Measurements from ENCODE around the gene CRIP1.

Gene CRIP1

DNA sequence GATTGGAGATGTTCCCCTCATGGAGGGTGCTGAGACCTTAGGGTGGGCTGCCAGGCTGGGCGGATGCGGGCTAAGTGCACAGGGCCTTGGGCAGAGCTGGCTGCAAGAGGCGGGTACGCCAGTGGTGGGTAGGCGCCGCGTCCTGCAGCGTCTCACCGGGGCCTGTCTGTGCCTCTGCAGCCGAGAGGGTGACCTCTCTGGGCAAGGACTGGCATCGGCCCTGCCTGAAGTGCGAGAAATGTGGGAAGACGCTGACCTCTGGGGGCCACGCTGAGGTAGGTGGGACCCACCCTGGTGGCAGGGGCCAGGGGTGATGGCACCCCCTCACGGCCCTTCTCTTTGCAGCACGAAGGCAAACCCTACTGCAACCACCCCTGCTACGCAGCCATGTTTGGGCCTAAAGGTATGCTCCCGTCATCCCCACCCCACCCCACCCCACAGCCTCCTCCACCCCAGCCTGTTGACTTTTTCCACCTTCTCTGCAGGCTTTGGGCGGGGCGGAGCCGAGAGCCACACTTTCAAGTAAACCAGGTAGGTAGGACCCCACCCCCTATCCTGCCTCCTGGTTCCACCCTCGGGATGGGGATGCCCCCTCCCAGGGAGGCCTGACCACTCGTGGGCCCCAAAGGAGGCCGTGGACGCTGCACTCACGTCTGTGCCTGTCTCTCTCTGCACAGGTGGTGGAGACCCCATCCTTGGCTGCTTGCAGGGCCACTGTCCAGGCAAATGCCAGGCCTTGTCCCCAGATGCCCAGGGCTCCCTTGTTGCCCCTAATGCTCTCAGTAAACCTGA lies 1.5 kb downstream of the CRIP1 start:
- no peak overlapping the region for H2BK5ac ChIP-seq (ENCODE audit: low read depth, low read length, poor library complexity, severe bottlenecking)
- H3K4me2 ChIP-seq (ENCODE audit: low read length, poor library complexity, severe bottlenecking) = no peak overlapping the region
- H3K23ac ChIP-seq (ENCODE audit: low read length in 2 of 2) = no peak overlapping the region
- peaks cover 14 to 36% of the 10 kb centered on the region in 2 experiments for H3K27me3 ChIP-seq (ENCODE audit: control insufficient read depth in 1 of 2, insufficient read depth in 1 of 2, low read length in 2 of 2)
- H2AFZ ChIP-seq (ENCODE audit: low read depth, low read length) = no peak overlapping the region
- H4K8ac ChIP-seq (ENCODE audit: low read length) = no peak overlapping the region
- H2BK120ac ChIP-seq (ENCODE audit: low read depth, low read length) = no peak overlapping the region
- no peaks in the 10 kb centered on the region for H3K9me3 ChIP-seq (ENCODE audit: control insufficient read depth, low read length)
- H2BK15ac ChIP-seq (ENCODE audit: low read depth, poor library complexity, severe bottlenecking) = no peak overlapping the region
- 94% methylated on average over 26 of the region's 26 CpGs for WGBS
- peaks cover 1% of the 10 kb centered on the region for H3K79me1 ChIP-seq (replicated peaks; ENCODE audit: low read length, poor library complexity, severe bottlenecking)
- no peak overlapping the region for H2AK5ac ChIP-seq (ENCODE audit: low read length, severe bottlenecking)
- H3K4ac ChIP-seq (ENCODE audit: low read depth in 1 of 2, low read length in 2 of 2) = no peak overlapping the region
- no peak overlapping the region for H3K14ac ChIP-seq (ENCODE audit: low read length in 2 of 2)
- no peak overlapping the region for H3K4me3 ChIP-seq (ENCODE audit: insufficient read depth in 1 of 2, low read depth in 1 of 2, low read length in 2 of 2)
- peaks cover 0 to 9% of the 10 kb centered on the region in 2 experiments for H3K36me3 ChIP-seq (ENCODE audit: control insufficient read depth in 1 of 2, insufficient read depth in 2 of 2, low read depth in 1 of 2, low read length in 2 of 2)
- no peak for DNase-seq
- no peak overlapping the region for H3K9ac ChIP-seq (ENCODE audit: low read length)
- no peak overlapping the region for H3K27ac ChIP-seq (ENCODE audit: low read length, poor library complexity, severe bottlenecking)
- peak overlapping the region; percentile 11 for H4K91ac ChIP-seq (ENCODE audit: low read length)
- no peak overlapping the region for H3K18ac ChIP-seq (ENCODE audit: low read depth in 1 of 2, low read length in 2 of 2)
- H3K4me1 ChIP-seq (ENCODE audit: control insufficient read depth, insufficient read depth, low read depth, low read length) = peaks cover 37% of the 10 kb centered on the region
- H2BK12ac ChIP-seq (ENCODE audit: low read length in 2 of 2) = no peak overlapping the region

GRCh38 chr14:105488781-105489541 lies 2.3 kb downstream of the CRIP1 start:
- WGBS = 87% methylated on average over 18 of the region's 20 CpGs
- H3K23ac ChIP-seq (ENCODE audit: low read length in 2 of 2) = no peak overlapping the region
- no peak overlapping the region for H3K18ac ChIP-seq (ENCODE audit: low read depth in 1 of 2, low read length in 2 of 2)
- H3K36me3 ChIP-seq (ENCODE audit: control insufficient read depth in 1 of 2, insufficient read depth in 2 of 2, low read depth in 1 of 2, low read length in 2 of 2) = peaks cover 0 to 9% of the 10 kb centered on the region in 2 experiments
- H4K91ac ChIP-seq (ENCODE audit: low read length) = no peak overlapping the region
- peak overlapping the region; percentile 32 for H3K9ac ChIP-seq (ENCODE audit: low read length)
- no peaks in the 10 kb centered on the region for H3K9me3 ChIP-seq (ENCODE audit: control insufficient read depth, low read length)
- DNase-seq = no peak
- peak overlapping the region in 1 of 2 experiments; percentile 81 for H3K4me3 ChIP-seq (ENCODE audit: insufficient read depth in 1 of 2, low read depth in 1 of 2, low read length in 2 of 2)
- peak overlapping the region; percentile 41 for H2AK5ac ChIP-seq (ENCODE audit: low read length, severe bottlenecking)
- no peak overlapping the region for H3K4ac ChIP-seq (ENCODE audit: low read depth in 1 of 2, low read length in 2 of 2)
- no peak overlapping the region for H3K14ac ChIP-seq (ENCODE audit: low read length in 2 of 2)
- H2BK15ac ChIP-seq (ENCODE audit: low read depth, poor library complexity, severe bottlenecking) = peak overlapping the region; percentile 36
- peak overlapping the region; percentile 8 for H4K8ac ChIP-seq (ENCODE audit: low read length)
- H3K4me1 ChIP-seq (ENCODE audit: control insufficient read depth, insufficient read depth, low read depth, low read length) = peaks cover 34% of the 10 kb centered on the region
- H3K79me1 ChIP-seq (replicated peaks; ENCODE audit: low read length, poor library complexity, severe bottlenecking) = peaks cover 1% of the 10 kb centered on the region
- no peak overlapping the region for H2BK12ac ChIP-seq (ENCODE audit: low read length in 2 of 2)
- no peak overlapping the region for H2BK5ac ChIP-seq (ENCODE audit: low read depth, low read length, poor library complexity, severe bottlenecking)
- H2BK120ac ChIP-seq (ENCODE audit: low read depth, low read length) = no peak overlapping the region
- H2AFZ ChIP-seq (ENCODE audit: low read depth, low read length) = no peak overlapping the region
- no peak overlapping the region for H3K27ac ChIP-seq (ENCODE audit: low read length, poor library complexity, severe bottlenecking)
- peaks cover 14 to 36% of the 10 kb centered on the region in 2 experiments for H3K27me3 ChIP-seq (ENCODE audit: control insufficient read depth in 1 of 2, insufficient read depth in 1 of 2, low read length in 2 of 2)
- H3K4me2 ChIP-seq (ENCODE audit: low read length, poor library complexity, severe bottlenecking) = no peak overlapping the region

DNA sequence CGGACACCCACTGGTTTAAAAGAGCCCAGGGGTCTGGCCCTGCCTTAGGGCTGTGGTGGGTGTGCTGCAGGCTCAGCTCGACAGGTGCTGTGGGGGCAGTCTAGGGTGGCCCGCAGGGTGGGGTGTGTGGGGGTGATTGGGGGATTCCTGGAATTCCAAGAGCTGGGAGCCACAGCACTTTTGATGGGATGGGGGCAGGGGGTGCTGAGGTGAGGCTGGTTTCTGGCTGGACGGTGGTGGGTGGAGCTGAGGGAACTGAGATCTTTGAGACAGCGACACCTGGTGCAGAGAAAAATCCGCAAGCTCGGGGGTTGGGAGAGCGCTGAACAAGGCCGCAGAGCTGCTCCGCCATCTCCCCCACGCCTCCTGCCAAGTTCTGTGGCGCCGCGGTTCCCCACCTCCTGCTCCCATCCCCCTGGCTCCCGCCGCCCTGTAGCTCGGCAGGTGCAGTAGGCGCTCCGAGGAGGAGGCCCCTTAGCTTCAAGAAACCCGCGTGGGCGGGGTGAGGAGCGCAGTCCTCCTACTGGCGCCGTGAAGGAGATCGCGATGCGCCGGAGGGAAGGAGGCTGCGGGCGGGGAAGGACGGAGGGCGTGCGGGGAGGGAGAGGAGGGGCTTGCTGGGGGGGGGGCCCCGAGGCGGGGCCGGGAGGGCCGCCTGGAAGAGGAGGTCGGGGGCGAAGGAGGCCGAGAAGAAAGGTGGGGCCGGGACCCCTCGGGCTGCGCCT lies 3.0 kb downstream of the CRIP1 start:
- Histone ChIP-seq H3K9ac (ENCODE audit: low read length) (peak overlapping the region; percentile 92), H3K9me3 (ENCODE audit: control insufficient read depth, low read length) (no peaks in the 10 kb centered on the region), H3K36me3 (ENCODE audit: control insufficient read depth in 1 of 2, insufficient read depth in 2 of 2, low read depth in 1 of 2, low read length in 2 of 2) (peaks cover 0 to 9% of the 10 kb centered on the region in 2 experiments), H3K79me1 (replicated peaks; ENCODE audit: low read length, poor library complexity, severe bottlenecking) (peaks cover 1% of the 10 kb centered on the region), H3K4me3 (ENCODE audit: insufficient read depth in 1 of 2, low read depth in 1 of 2, low read length in 2 of 2) (peak overlapping the region; percentile 60 to 81), H2BK5ac (ENCODE audit: low read depth, low read length, poor library complexity, severe bottlenecking) (no peak overlapping the region), H2BK15ac (ENCODE audit: low read depth, poor library complexity, severe bottlenecking) (no peak overlapping the region), H2BK12ac (ENCODE audit: low read length in 2 of 2) (peak overlapping the region in 1 of 2 experiments; percentile 55), H3K4ac (ENCODE audit: low read depth in 1 of 2, low read length in 2 of 2) (peak overlapping the region in 1 of 2 experiments; percentile 79), H2BK120ac (ENCODE audit: low read depth, low read length) (no peak overlapping the region), H3K18ac (ENCODE audit: low read depth in 1 of 2, low read length in 2 of 2) (peak overlapping the region in 1 of 2 experiments; percentile 91), H4K91ac (ENCODE audit: low read length) (no peak overlapping the region), H4K8ac (ENCODE audit: low read length) (no peak overlapping the region), H3K23ac (ENCODE audit: low read length in 2 of 2) (no peak overlapping the region), H3K4me2 (ENCODE audit: low read length, poor library complexity, severe bottlenecking) (peak overlapping the region; percentile 96), H3K27me3 (ENCODE audit: control insufficient read depth in 1 of 2, insufficient read depth in 1 of 2, low read length in 2 of 2) (peaks cover 14 to 34% of the 10 kb centered on the region in 2 experiments), H2AFZ (ENCODE audit: low read depth, low read length) (peak overlapping the region; percentile 60), H3K4me1 (ENCODE audit: control insufficient read depth, insufficient read depth, low read depth, low read length) (peaks cover 31% of the 10 kb centered on the region), H3K14ac (ENCODE audit: low read length in 2 of 2) (peak overlapping the region in 1 of 2 experiments; percentile 36), H3K27ac (ENCODE audit: low read length, poor library complexity, severe bottlenecking) (peak overlapping the region; percentile 1), H2AK5ac (ENCODE audit: low read length, severe bottlenecking) (no peak overlapping the region)
- DNase-seq = peak; percentile 88
- WGBS = 7% methylated on average over 30 of the region's 44 CpGs

Data from mesenchymal stem cell (in vitro differentiated cells and primary cell).